NCI-H146 treated with DMSO at 0.1 percent for 48 hours (cell line): ENCODE data around the gene MTOR.
"Not testable (repeated sequence)": the region's sequence is repeated elsewhere in the genome, so short reads cannot be mapped to it uniquely, and the experiment has no call there.

ENCODE experiments used
- DNase-seq: peaks from one replicate; lab custom pipeline; 2025; ENCODE audit not compliant: unreplicated experiment; lab: John Stamatoyannopoulos, UW

MTOR gene

DNA sequence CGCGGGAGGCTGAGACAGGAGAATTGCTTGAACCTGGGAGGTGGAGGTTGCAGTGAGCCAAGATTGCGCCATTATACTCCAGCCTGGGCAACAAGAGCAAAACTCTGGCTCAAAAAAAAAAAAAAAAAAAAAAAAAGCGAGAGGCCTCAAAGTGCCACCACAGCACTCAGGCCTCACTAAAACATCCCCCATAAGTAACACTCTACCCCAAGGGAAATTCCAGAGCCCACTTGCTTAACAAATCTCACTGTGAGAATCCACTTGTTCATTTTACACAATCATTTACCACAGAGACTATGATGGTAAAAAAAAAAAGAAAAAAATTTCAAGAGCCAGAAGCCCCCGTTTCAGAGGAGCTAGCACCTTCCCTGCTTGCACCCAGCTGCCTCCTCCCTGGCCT is 136.4 kb downstream of the MTOR start:
- no peak for DNase-seq

DNA sequence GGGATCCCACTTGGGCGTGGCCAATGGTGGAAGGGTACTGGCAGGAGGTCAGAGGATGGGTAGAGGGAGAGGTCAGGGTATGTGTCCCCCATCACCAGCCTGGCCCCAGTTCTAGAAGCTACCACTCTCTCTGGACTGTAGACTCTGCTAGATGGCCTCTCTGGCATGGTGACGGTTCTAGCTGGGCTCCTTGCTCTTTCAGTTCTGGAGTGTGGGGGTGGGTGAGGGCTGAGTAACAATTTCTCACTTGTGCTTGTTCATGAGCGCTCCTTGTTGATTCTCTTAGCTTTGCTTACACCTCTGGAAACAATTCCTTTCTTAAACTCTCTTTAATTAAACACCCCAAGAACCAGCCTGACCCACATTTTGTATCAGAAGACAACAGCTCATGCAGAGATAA is 137.4 kb downstream of the MTOR start:
- no peak for DNase-seq

DNA sequence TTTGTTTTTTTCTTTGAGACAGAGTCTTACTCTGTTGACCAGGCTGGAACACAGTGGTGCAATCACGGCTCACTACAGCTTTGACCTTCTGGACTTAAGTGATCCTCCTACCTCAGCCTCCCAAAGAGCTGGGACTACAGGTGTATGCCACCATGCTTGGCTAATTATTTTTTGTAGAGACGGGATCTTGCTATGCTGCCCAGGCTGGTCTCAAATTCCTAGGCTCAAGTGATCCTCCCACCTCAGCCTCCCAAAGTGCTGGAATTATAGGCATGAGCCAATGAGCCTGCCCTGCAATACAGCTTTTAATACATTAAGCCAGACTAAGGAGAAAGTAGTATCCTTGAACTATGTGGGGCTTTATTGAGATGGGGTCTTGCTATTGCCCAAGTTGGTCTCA is 146.0 kb downstream of the MTOR start:
- DNase-seq: no peak

DNA sequence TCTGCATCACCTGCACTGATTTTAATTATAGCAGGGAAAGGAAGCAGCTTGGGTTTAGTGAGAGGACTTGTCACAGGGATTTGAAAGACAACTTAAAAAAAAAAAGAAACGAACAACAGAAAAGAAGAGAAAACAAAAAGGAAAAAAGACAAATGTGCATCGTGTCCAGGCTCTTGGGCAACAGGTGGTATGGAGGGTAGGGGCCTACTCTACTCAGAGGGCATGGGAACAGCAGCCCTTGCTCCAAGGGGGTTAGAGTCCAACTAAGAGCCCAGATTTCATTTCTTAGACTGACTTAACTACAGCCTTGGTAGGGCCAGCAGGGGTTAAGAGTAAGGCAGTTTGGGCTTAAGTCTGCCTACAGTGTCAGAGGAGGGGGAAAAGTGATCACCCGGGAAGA is 147.4 kb downstream of the MTOR start:
- peak; percentile 45 for DNase-seq

DNA sequence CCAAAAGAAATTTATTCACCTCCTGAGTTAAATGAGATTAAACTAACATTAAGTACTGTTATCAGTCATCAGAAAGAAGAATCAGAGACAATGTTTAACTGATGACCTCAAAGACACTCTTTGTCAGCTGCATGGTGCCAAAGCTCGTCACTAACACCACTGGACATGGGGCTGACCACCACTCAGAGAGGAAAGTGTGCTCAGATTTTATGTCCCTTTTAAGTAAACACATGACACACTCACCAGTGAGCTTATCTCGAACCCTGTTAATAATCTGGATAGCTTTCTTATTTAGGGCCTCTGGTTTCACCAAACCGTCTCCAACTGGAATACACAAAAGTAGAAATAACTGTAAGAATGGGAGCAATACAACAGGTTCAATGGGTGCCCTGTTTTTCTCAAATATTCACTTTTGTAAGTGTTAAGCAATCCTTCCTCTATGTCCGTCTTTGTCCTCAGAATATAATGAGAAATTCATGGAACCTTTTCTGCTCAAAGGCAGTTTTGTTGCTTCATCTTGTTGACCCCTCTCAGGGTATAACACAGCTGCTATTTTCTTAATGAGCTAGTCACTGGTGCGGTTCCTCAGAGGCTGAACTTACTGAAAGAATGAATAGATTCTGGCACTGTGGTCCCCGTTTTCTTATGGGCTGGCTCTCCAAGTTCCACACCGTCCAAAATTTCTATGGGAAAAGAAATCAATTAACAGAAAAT is 153.1 kb downstream of the MTOR start:
- DNase-seq: no peak

DNA sequence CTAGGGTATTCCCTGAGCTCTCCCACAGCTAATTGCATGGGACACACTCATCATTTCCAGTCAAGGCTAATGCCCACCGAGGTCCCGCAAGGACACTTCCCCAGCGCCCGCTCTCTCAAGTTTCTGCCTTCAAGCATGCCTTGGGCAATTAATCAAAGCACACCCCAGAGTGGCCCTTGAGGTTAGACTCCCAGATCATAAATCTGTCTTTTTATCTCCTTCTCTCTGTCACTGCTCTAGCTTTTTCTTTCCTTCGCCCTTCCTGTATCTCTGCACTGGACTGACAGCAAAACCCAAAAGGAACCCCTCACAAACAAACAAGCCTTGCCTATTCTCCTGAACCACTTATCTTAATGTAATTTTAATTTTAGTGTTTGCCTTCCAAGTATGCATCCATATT is 154.8 kb downstream of the MTOR start:
- no peak for DNase-seq

DNA sequence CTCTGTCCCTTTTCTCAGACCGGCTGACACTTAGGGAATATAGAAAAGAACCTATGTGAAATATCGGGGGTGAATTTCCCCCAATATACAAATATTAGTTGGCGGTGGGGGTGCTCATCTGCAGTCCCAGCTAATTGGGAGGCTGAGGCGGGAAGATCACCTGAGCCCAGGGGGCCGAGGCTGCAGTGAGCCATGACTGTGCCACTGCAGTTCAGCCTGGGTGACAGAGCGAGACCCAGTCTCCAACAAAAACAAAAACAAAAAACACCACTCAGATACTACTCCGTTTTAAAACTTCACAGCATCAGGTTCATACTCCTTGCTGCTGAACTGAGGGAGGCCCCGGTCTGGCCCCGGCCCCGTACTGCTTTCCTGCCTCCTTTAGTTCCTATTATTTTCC is 156.8 kb downstream of the MTOR start:
- DNase-seq: no peak

DNA sequence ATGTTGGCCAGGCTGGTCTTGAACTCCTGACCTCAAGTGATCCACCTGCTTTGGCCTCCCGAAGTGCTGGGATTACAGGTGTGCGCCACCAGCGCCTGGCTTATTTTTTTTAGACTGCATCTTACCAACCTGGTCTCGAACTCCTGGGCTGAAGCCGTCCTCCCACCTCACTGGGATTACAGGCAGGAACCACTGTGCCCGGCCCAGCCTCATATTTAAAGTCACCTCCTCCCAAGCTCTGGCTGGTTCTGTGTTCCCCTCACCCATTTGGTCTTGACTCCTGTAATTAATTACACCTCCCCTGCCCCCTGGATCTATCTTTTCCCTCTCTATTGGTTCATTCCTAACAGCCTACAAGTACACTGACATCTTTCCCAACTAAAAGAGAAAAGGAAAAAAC is 161.0 kb downstream of the MTOR start:
- DNase-seq: no peak

DNA sequence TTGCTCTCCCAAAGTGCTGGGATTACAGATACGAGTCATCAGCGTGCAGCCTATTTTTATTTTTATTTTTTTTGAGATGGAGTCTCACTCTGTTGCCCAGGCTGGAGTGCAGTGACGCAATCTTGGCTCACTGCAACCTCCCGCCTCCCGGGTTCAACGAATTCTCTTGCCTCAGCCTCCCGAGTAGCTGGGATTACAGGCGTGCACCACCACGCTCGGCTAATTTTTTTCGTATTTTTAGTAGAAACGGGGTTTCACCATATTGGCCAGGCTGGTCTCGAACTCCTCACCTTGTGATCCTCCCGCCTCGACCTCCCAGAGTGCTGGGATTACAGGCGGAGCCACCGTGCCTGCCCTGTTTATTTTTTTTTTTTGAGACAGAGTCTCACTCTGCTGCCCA is 161.5 kb downstream of the MTOR start:
- DNase-seq: not testable (repeated sequence)

DNA sequence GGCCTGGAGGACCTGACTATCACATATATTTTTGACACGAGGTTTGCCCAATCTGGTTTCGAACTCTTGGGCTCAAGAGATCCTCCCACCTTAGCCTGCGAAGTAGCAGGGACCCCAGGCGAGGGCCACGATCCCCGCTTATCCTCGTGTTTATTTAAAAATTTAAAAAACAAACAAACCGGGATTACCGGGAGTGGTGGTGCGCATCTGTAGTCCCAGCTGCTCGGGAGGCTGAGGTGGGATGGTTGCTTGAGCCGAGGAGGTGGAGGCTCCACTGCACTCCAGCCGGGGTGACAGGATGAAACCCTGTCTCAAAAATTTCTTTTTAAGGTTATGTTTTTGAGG is 162.2 kb downstream of the MTOR start:
- no peak for DNase-seq

DNA sequence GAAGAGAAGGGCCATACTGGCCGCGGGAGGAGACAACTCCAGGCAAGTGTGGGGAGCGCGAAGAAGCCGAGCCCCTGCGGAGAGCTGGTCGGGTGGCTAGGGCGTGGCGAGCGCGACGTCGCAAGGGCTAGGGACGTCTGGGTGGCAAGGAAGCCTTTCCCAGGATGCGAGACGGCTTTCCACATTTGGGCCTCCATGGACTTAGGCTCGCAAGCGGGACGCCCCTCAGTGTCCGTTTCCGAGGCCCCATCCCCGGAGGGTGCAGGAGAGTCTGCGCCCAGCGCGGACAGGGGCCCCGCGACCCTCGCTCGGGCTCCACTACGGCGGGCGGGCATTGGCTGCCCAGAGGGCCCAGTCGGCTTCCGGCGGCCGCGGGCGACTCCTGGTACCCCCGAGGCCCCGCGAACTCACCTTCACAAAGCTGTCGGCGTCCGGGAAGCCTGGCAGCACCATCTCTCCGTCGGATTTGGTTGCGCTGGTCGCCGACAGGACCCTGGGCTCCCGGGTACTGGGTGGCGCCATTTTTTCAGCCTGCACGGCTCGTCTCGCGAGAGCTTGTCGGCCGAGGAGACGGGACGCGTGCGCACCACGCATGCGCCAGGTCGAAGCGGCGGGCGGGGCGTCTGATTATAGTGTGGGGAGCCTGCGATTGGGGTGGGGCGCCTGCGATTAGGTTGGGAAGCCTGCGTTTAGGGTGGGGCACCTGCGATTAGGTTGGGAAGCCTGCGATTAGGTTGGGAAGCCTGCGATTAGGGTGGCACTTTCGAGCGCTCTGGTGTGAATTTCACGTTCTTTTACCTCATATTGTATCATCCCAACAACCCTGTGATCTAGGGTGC is 162.8 kb downstream of the MTOR start, which contains the start of gene EXOSC10:
TSS of gene EXOSC10 (minus strand) at position 560 of the 839 bp plus-strand sequence. CDS start at position 522, 38 bp downstream.
- DNase-seq: peak; percentile 46

DNA sequence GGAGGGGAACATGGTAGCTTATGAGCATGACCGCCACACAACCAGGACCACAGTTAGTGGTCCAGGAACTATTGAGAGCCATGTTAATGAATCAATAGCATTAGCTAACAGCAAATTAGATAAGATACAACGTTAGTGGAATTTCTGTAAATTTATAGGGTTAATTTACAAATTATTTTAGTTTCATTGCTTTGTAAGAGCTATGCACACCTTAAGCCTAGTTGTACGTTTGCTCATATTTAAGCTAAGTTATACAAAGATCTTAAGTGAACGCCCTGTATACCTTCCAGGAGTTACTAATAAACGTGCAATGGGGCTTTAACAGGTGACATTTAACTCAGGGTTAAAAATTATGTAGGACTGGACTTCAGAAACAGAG is 163.4 kb downstream of the MTOR start:
- no peak for DNase-seq

DNA sequence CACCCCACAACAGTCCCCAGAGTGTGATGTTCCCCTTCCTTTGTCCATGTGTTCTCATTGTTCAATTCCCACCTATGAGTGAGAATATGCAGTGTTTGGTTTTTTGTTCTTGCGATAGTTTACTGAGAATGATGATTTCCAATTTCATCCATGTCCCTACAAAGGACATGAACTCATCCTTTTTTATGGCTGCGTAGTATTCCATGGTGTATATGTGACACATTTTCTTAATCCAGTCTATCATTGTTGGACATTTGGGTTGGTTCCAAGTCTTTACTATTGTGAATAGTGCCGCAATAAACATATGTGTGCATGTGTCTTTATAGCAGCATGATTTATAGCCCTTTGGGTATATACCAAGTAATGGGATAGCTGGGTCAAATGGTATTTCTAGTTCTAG is 178.6 kb downstream of the MTOR start:
- not testable (repeated sequence) for DNase-seq

DNA sequence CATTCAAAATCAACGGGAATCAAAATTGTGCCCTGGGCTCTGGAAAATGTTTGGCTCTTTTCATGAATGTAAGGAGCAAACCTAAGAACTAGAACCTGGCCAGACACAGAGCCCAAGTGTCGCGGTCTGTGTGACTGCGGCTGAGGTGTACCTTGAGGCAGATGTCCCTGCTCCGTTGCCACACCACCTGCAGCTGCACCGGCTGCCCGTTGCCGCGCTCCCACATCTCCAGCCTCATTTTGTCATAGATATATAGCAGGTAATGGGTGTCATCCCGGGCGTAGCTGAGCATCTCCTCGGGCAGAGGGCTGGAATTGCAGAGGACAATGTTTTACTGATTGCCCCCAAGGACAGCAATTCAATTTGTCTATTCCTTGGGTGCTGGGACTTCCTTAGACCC is 181.4 kb downstream of the MTOR start:
- DNase-seq: no peak

DNA sequence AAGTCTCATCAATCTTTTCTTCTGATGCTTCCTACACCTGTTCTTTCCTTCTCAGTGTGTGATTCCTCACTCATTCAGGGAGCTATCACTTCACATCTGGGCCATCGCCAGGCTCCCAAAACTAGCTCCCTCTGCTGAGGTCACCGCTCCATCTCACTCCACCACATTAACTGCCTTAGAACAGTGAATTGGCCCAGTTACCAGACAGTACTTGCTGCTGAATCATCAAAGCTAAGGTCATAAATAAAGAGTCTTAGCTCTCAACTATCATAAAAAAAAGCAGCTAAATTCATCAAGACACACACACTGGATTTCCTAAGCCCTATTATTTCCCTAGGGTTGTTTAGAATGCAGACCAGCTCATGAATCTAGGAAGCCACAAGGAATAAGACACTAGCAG is 183.7 kb downstream of the MTOR start:
- DNase-seq: no peak

DNA sequence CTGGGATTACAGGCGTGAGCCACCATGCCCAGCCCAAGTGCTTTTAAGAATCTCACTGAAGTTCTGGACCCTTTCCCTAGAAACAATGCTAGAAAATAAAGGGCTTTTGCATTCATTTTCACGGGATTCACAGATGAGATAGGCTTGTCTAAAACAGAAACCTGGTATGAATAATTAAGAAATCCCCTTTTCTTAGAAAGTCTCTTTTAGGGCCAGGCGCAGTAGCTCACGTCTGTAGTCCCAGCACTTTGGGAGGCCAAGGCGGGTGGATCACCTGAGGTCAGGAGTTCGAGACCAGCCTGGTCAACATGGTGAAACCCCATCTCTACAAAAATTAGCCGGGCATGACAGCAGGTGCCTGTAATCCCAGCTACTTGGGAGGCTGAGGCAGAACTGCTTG is 189.0 kb downstream of the MTOR start:
- DNase-seq: not testable (repeated sequence)

DNA sequence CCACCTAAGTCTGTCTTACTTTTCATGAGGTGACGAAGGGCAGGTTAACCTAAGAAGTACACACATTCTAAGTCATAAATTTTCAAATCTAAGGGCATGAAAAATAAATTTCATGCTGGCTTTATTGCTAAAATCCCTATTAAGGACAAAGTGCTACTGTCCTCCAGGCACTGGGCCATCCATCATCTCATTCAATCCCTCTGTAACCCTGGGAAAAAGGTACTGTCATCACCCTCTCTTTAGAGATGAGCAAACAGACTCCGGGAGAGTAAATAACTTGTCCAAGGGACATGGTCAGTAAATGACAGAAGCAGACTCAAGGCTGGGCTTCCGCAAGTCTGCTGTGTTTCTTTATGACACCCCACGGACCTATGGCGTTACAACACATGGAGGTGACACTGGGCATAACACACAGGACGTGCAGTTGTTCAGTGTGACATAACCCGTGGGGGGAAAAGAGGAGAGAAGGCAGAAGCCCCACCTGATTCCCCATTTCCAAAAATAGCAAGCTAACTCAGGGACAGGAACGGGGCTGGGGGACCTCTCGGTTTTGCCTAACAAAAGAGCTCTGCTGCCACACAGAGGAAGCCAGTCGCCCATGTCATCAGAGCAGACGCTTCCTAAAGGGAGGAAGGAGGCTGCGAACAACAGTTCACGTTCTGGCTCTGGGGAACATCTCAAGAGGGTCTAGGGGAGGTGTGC is 190.0 kb downstream of the MTOR start:
- peak; percentile 78 for DNase-seq

DNA sequence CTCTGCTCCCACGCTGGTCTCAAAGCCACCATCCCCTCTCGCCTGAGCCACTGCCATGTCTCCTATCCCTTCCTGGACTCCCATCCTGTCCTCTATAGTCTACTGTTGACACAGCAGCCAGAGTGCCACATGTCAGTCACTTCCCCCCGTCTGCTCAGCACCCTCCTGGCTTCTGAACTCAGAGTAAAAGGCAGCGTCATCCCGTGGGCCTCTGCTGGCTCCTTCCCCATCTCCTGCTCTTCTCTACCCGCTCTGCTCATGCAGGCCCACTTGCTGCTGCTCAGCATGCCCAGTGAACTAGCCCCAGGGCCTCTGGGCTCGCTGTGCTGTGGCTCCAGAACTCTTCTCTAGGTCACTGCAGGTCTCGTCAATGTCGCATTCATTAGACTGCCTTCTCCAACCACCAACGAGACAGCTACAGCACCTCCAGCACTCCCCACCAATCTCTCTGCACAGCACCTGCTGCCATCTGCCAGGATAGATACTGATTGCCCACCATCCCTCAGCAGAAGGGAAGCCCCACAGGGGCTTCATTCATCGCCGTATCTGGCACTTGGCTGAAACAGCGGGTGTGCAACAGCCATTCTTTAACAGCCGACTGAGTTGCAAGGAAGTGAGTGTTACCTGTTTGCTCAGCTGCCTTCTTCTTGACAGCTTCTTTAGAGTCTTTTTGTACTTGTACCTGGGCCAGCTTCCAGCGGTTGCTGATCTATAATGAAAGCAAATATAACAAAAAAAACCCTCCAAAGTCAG is 190.7 kb downstream of the MTOR start:
- DNase-seq: peak; percentile 86

DNA sequence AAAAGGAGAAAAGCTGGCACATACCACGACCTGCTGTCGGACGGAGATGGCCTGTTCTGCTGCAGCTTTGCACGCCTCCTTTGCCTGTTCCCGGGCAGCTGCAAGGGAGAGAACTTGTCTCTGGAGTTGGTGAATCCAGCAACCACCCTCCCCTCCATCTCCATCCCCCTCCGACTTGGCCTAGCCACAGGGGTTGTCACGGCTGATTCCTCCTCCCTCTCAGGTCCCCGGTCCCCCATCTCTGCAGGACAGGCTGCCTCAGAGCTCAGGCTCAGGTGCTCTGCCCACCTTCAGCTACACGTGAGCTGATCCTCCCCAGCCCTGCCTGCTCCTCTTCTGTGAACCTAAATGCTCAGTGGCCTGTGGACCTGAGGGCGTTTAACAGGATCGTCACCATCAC is 191.5 kb downstream of the MTOR start:
- DNase-seq: no peak

DNA sequence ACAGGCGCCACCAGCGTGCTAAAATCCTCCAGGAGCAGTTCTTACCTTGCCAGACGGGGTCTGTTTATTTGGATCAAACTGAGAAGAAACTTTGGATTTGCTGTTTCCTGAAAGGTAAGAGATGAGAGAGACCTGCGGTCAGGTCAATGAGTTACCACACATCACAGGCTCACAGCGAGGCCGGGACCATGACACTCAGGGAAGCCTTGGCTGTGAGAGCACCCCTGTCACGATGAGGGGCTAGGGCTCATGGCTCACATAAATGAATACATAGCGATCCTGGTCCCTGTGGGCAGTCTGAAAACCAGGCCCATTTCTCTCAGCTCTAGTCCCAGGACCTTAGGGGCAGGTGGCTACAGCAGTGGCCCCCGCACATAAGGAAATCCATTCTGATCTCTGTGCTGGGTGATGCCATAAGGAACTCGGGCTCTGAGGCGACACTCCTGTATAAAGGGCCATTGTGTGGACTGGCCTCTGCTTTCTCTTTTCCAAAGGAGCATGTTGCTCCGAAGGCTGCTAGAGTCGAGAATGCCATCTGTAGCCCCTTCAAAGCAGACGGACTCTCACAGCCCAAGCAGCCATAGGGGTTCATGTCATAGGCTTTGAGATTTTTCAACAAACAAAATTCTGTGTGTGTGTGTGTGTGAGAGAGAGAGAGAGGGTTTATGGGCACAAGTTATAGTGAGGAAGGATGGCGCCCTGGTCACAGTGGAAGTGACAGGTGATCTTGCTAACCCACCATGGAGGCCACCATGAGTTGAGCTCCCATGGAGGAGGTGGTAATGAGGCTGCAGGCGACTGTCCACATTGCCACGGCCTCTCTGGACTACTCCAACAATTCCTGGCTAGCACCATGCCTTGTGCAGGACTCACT is 193.5 kb downstream of the MTOR start:
- DNase-seq: no peak
